Measurements from ENCODE around the gene MFN2.
"Not testable (repeated sequence)": the region's sequence is repeated elsewhere in the genome, so short reads cannot be mapped to it uniquely, and the experiment has no call there.

Gene MFN2

GRCh38 chr1:12038356-12039163 lies 58.3 kb downstream of the MFN2 start:
- Histone ChIP-seq H3K9me3 (ENCODE audit: insufficient read depth, low read length, severe bottlenecking) (no peaks in the 10 kb centered on the region), H3K27me3 (ENCODE audit: insufficient read depth, low read length, poor library complexity) (no peaks in the 10 kb centered on the region), H3K4me1 (ENCODE audit: insufficient read depth, low read length) (no peaks in the 10 kb centered on the region), H3K4me2 (ENCODE audit: insufficient read depth, low read length) (no peak overlapping the region), H3K79me2 (ENCODE audit: insufficient read depth, low read length) (no peaks in the 10 kb centered on the region), H4K20me1 (ENCODE audit: insufficient read depth, low read length) (no peaks in the 10 kb centered on the region), H3K4me3 (ENCODE audit: low read depth in 1 of 2, low read length in 2 of 2) (no peak overlapping the region), H3K27ac (ENCODE audit: low read length) (no peak overlapping the region), H3K9ac (ENCODE audit: low read depth, low read length) (no peak overlapping the region), H2AFZ (ENCODE audit: low read depth, low read length) (no peak overlapping the region), H3K36me3 (ENCODE audit: insufficient read depth, low read length) (no peaks in the 10 kb centered on the region)
- no peak for DNase-seq
- no peak for ATAC-seq (ENCODE audit: insufficient read depth, low read depth)
- TF ChIP-seq EZH2 (IDR thresholded peaks at IDR 0.05; ENCODE audit: borderline replicate concordance, low read depth, low read length, severe bottlenecking), result no peak
- TF ChIP-seq, protein P1, sequence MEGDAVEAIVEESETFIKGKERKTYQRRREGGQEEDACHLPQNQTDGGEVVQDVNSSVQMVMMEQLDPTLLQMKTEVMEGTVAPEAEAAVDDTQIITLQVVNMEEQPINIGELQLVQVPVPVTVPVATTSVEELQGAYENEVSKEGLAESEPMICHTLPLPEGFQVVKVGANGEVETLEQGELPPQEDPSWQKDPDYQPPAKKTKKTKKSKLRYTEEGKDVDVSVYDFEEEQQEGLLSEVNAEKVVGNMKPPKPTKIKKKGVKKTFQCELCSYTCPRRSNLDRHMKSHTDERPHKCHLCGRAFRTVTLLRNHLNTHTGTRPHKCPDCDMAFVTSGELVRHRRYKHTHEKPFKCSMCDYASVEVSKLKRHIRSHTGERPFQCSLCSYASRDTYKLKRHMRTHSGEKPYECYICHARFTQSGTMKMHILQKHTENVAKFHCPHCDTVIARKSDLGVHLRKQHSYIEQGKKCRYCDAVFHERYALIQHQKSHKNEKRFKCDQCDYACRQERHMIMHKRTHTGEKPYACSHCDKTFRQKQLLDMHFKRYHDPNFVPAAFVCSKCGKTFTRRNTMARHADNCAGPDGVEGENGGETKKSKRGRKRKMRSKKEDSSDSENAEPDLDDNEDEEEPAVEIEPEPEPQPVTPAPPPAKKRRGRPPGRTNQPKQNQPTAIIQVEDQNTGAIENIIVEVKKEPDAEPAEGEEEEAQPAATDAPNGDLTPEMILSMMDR (IDR thresholded peaks at IDR 0.05; ENCODE audit: borderline replicate concordance, extremely low read depth, low read length, poor library complexity, severe bottlenecking), result no peak

DNA sequence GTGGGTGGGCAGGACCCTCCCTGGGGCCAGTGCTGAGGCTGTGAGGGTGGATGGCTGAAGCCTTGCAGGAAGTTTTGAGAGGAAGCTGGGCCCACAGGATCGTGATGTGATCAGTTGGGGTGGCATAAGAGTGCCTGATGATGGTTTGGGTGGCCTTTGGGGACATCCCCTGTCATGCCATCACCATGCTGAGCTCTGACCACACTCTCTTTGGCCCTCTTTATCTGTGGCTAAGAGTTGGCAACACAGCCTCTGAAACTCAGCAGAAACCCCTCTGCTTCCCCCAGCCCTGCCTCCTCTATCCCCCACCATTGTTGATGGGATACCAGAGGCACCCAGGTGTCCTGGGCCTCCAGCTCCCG lies 58.9 kb downstream of the MFN2 start:
- no peaks in the 10 kb centered on the region for H3K27me3 ChIP-seq (ENCODE audit: insufficient read depth, low read length, poor library complexity)
- H3K4me1 ChIP-seq (ENCODE audit: insufficient read depth, low read length), result no peaks in the 10 kb centered on the region
- no peaks in the 10 kb centered on the region for H3K36me3 ChIP-seq (ENCODE audit: insufficient read depth, low read length)
- no peak for DNase-seq
- H3K9ac ChIP-seq (ENCODE audit: low read depth, low read length), result no peak overlapping the region
- no peak overlapping the region for H3K4me2 ChIP-seq (ENCODE audit: insufficient read depth, low read length)
- H2AFZ ChIP-seq (ENCODE audit: low read depth, low read length), result no peak overlapping the region
- no peak overlapping the region for H3K4me3 ChIP-seq (ENCODE audit: low read depth in 1 of 2, low read length in 2 of 2)
- H3K79me2 ChIP-seq (ENCODE audit: insufficient read depth, low read length), result no peaks in the 10 kb centered on the region
- no peak for ATAC-seq (ENCODE audit: insufficient read depth, low read depth)
- TF ChIP-seq, protein P1 (IDR thresholded peaks at IDR 0.05; ENCODE audit: borderline replicate concordance, extremely low read depth, low read length, poor library complexity, severe bottlenecking), result no peak
- no peak for TF ChIP-seq EZH2 (IDR thresholded peaks at IDR 0.05; ENCODE audit: borderline replicate concordance, low read depth, low read length, severe bottlenecking)
- H3K27ac ChIP-seq (ENCODE audit: low read length), result no peak overlapping the region
- no peaks in the 10 kb centered on the region for H4K20me1 ChIP-seq (ENCODE audit: insufficient read depth, low read length)
- H3K9me3 ChIP-seq (ENCODE audit: insufficient read depth, low read length, severe bottlenecking), result no peaks in the 10 kb centered on the region

GRCh38 chr1:12039824-12040456 lies 59.7 kb downstream of the MFN2 start:
- not testable (repeated sequence) for H3K9ac ChIP-seq (ENCODE audit: low read depth, low read length); H3K36me3 ChIP-seq (ENCODE audit: insufficient read depth, low read length); H3K27ac ChIP-seq (ENCODE audit: low read length); H3K9me3 ChIP-seq (ENCODE audit: insufficient read depth, low read length, severe bottlenecking); H4K20me1 ChIP-seq (ENCODE audit: insufficient read depth, low read length); H3K79me2 ChIP-seq (ENCODE audit: insufficient read depth, low read length); ATAC-seq (ENCODE audit: insufficient read depth, low read depth); H3K4me3 ChIP-seq (ENCODE audit: low read depth in 1 of 2, low read length in 2 of 2); H2AFZ ChIP-seq (ENCODE audit: low read depth, low read length); DNase-seq; H3K4me1 ChIP-seq (ENCODE audit: insufficient read depth, low read length); H3K27me3 ChIP-seq (ENCODE audit: insufficient read depth, low read length, poor library complexity); H3K4me2 ChIP-seq (ENCODE audit: insufficient read depth, low read length)

DNA sequence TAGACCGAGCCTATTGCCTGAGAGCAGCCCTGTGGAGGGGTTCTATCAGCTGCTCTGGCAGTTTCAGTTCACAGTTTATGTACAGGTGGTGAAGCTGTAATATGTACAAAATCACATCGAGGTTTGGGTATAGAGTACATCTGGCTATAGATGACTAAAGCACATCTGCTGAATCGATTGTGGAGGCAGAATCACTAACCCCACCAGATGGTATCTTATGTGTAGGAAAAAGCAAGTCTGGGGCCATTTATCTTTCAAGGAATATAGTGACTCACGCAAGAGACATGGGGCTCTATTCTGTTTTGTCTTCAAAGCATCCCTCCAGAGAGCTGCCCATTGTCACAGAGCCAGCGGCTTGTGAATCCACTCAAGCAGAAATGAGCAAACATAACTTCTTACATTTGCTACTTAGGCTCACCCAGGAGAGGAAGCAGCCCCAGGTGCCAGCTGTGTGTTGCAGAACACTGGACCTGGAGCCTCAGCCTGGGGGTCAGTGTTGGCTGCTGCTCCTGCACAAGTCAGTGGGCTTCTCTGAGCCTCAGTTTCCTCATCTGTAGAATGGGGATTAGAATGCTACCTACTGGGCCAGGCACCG lies 60.3 kb downstream of the MFN2 start:
- Histone ChIP-seq H3K27me3 (ENCODE audit: insufficient read depth, low read length, poor library complexity) (no peaks in the 10 kb centered on the region), H3K79me2 (ENCODE audit: insufficient read depth, low read length) (no peaks in the 10 kb centered on the region), H3K27ac (ENCODE audit: low read length) (no peak overlapping the region), H3K4me1 (ENCODE audit: insufficient read depth, low read length) (no peaks in the 10 kb centered on the region), H3K36me3 (ENCODE audit: insufficient read depth, low read length) (no peaks in the 10 kb centered on the region), H3K4me2 (ENCODE audit: insufficient read depth, low read length) (no peak overlapping the region), H4K20me1 (ENCODE audit: insufficient read depth, low read length) (no peaks in the 10 kb centered on the region), H3K4me3 (ENCODE audit: low read depth in 1 of 2, low read length in 2 of 2) (no peak overlapping the region), H3K9me3 (ENCODE audit: insufficient read depth, low read length, severe bottlenecking) (no peaks in the 10 kb centered on the region), H2AFZ (ENCODE audit: low read depth, low read length) (no peak overlapping the region), H3K9ac (ENCODE audit: low read depth, low read length) (no peak overlapping the region)
- no peak for DNase-seq
- peak; percentile 29; the same call in 1 of the 3 replicates for ATAC-seq (ENCODE audit: insufficient read depth, low read depth)
- TF ChIP-seq, protein P1 (IDR thresholded peaks at IDR 0.05; ENCODE audit: borderline replicate concordance, extremely low read depth, low read length, poor library complexity, severe bottlenecking), result no peak
- no peak for TF ChIP-seq EZH2 (IDR thresholded peaks at IDR 0.05; ENCODE audit: borderline replicate concordance, low read depth, low read length, severe bottlenecking)

GRCh38 chr1:12044187-12044877 lies 64.1 kb downstream of the MFN2 start:
- not testable (repeated sequence) for H3K9me3 ChIP-seq (ENCODE audit: insufficient read depth, low read length, severe bottlenecking); H3K4me1 ChIP-seq (ENCODE audit: insufficient read depth, low read length); H3K27ac ChIP-seq (ENCODE audit: low read length); ATAC-seq (ENCODE audit: insufficient read depth, low read depth); H3K27me3 ChIP-seq (ENCODE audit: insufficient read depth, low read length, poor library complexity); H3K4me2 ChIP-seq (ENCODE audit: insufficient read depth, low read length); H3K79me2 ChIP-seq (ENCODE audit: insufficient read depth, low read length); H3K9ac ChIP-seq (ENCODE audit: low read depth, low read length); H3K36me3 ChIP-seq (ENCODE audit: insufficient read depth, low read length); H2AFZ ChIP-seq (ENCODE audit: low read depth, low read length); H3K4me3 ChIP-seq (ENCODE audit: low read depth in 1 of 2, low read length in 2 of 2); H4K20me1 ChIP-seq (ENCODE audit: insufficient read depth, low read length); DNase-seq
